HG03571 (cell line): ENCODE measurements around the gene NPC1L1.

Source experiments
- ATAC-seq: cut with Tn5 transposase; IDR thresholded peaks from one replicate; pipeline ENCODE4 v1.9.1; 2021; ENCODE audit not compliant: unreplicated experiment

Gene NPC1L1

DNA sequence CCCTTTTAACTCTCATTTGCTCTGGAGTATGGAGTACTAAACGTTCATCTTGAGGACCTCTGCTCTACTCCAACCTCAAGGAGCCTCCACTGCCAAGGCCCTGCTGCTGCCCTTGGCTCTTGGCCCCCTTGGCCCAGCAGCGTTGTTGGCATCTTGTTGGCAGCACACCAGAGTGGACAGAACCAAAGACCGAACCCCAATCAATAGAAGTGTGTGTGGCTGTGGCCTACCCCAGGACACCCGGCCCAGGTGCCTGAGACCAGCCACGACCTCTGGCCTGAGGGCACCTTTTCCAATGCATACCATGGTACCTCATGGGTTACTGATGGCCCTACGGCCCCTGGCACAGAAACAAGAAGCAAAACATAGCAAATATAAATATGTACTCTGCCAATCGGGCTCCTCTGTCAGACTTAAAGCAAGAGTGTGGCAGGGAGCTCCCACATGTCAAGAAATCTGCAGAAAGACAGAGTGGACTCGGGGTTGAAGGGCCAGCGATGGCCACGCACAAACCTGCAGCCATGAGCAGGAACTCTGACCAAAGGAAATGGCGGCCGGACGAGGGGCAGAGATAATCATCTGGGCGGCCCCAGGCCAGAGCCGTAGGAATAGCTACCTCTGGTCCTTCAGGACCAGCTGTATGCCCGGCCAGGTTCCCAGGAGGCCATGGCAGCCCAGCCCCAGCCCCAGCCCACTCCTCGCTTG is 2.9 kb downstream of the NPC1L1 start:
- ATAC-seq, result no peak

DNA sequence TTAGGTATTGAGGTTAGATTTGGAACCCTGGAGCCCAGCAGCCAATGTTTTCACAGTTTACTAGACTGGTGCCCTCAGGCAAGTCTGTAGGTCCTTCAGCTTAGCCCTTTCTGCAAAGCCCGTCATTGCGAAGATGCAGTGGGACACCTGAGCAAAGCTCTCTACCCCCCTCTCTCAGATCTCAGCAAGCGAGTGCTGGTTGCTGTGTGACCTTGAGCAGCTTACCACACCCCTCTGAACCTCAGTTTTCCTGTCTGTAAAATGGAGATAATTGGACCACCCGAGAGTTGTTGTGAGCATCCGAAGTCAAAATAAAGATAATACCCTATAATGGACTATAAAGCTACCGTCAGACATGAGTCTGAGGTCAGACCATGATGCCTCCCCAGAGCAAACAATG is 3.7 kb downstream of the NPC1L1 start:
- ATAC-seq, result no peak

GRCh38 chr7:44536090-44536489 is 5.0 kb downstream of the NPC1L1 start:
- no peak for ATAC-seq

GRCh38 chr7:44535348-44536064 is 5.6 kb downstream of the NPC1L1 start:
- no peak for ATAC-seq

GRCh38 chr7:44534501-44534900 is 6.6 kb downstream of the NPC1L1 start:
- no peak for ATAC-seq

GRCh38 chr7:44534087-44534486 is 7.0 kb downstream of the NPC1L1 start:
- ATAC-seq, result no peak

- ATAC-seq, result no peak
Observed at GRCh38 chr7:44533301-44534055, 7.7 kb downstream of the NPC1L1 start.

GRCh38 chr7:44531421-44532380 is 9.4 kb downstream of the NPC1L1 start:
- no peak for ATAC-seq

GRCh38 chr7:44530990-44531389 is 10.1 kb downstream of the NPC1L1 start:
- no peak for ATAC-seq

DNA sequence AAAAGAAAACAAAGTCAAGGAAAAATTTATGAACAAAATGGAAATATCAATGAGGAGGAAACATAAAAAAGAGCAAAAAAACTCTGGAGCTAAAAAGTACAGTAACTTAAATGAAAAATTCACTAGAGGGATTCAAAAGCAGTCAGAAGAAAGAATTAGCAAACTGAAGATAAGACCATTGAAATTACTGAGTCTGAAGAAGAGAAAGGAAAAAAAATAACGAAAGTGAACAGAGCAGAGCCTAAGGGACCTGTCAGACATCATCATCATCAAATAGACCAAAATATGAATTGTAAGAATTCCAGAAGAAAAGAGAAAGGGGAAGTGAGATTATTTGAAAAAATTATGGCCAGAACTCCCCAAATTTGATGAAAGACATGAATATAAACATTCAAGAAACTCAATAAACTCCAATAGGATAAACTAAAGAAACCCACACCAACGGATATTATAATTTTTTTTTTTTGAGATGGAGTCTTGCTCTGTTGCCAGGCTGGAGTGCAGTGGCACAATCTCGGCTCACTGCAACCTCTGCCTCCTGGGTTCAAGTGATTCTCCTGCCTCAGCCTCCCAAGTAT is 16.2 kb downstream of the NPC1L1 start:
- ATAC-seq, result no peak

GRCh38 chr7:44522315-44522714 is 18.8 kb downstream of the NPC1L1 start:
- no peak for ATAC-seq

- ATAC-seq, result no peak
Observed at GRCh38 chr7:44521347-44522095, 19.6 kb downstream of the NPC1L1 start.

DNA sequence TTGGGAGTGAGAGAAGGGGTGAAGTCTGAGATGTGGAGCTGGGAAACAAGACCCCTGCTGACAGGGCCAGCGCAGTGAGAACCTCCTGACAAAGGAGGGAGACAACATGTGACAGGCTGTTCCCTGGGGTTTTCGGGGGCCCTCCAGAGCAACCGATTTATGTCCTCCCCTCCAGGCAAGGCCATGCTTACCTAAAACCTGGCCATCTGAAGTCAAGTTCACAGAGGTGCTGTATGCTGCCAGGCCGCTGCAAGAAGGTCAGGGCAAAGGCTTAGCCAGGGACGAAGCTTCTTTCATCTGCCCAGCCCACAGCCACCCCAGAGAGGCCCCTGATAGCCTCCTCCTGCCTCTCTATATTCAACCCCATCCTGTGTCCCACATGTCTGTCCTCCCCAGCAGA is 20.6 kb downstream of the NPC1L1 start:
- no peak for ATAC-seq

DNA sequence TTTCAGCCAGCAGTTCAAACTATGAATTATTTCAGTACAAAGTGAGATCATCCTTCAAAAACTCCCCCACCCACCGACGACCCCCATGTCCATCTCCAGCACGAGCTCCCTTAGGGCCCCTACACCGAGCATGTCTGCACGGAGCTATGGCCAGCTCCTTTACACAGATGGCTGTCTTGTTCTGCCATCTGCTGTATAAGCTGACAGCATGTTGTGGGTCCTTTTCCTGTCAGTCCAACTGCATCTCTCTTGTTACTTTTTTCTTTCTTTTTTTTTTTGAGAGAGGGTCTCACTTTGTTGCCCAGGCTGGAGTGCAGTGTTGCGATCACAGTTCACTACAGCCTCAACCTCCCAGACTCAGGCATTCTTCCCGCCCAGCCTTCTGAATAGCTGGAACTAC is 21.6 kb downstream of the NPC1L1 start:
- no peak for ATAC-seq

GRCh38 chr7:44518761-44519160 is 22.4 kb downstream of the NPC1L1 start:
- ATAC-seq, result no peak

DNA sequence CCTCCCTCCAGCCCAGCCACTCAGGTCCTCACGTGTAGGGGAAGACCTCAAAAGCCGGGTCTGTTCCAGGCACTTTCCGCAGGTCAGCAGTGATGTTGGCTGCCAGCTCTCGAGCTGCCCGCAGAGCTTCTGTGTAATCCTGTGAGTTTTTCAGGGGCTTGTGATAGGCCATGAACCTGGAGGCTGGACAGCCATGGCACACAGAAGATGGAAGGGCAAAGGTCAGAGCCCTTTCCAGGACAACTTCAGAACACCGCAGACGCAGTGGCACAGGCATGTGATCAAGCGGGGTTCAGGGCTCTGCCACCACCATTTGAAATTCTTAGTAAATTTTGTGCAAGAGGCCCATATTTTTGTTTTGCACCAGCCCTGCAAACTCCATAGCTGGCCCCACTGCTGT is 24.0 kb downstream of the NPC1L1 start:
- no peak for ATAC-seq

DNA sequence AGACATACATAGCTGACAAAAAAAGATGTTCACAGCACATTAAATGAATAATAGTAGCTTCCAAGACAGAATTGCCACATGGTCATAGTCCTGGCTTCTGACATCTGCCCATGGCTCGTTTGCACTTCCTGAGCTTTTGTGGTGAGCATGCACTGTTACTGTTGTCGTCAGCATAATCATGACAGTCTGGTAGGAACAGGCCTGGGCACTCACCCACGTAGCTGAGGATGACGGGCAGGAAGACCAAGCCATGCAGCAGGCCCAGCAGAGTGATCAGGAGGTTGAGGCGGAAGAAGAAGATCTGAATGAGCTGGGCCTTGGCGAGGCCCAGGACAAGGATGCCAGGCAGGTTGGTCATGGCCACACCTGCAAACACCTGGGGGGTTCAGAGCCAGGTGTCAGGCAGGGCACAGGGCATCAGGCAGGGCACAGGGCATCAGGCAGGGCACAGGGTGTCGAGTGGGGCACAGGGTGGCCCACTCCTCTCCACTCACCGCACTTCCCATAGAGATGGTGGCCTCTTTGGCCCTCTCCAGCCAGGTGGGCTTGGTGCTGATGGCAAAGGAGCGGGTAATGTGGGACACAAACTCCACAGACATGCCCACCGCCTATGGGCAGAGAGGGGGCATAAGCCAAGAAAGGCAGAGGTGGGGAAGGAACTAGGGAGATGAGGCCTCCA is 25.4 kb downstream of the NPC1L1 start:
- ATAC-seq, result no peak

- ATAC-seq, result no peak
Observed at GRCh38 chr7:44512736-44513135, 28.4 kb downstream of the NPC1L1 start.

- no peak for ATAC-seq
Observed at GRCh38 chr7:44511863-44512468, 29.2 kb downstream of the NPC1L1 start.
